ENCODE results near the gene TST. TPM values are rescaled to one million over a fixed set of nuclear protein-coding genes. Genes with fewer than 3 reads are reported as not detected.

Gene TST
- total RNA-seq, 1 donor from 2014 or later, result 21.5 TPM

- no peak overlapping the region for H3K4me3 Mint-ChIP-seq
- H3K36me3 Mint-ChIP-seq, result peaks cover 1% of the 10 kb centered on the region
- H3K9me3 Mint-ChIP-seq, result no peaks in the 10 kb centered on the region
- no peak for DNase-seq (ENCODE audit: low spot score)
- peaks cover 45% of the 10 kb centered on the region for H3K27me3 ChIP-seq
- H3K4me2 ChIP-seq, result no peak overlapping the region
- H4K20me1 ChIP-seq (ENCODE audit: low read depth), result peaks cover 3% of the 10 kb centered on the region
- H2AFZ ChIP-seq (replicated peaks), result no peak overlapping the region
- no peak overlapping the region for H3K27ac ChIP-seq
- no peak for TF ChIP-seq EZH2phosphoT487 (IDR thresholded peaks at IDR 0.05)
- no peak for TF ChIP-seq EZH2 (IDR thresholded peaks at IDR 0.05)
- no peak for TF ChIP-seq CTCF (IDR thresholded peaks at IDR 0.05)
- H3F3A ChIP-seq (ENCODE audit: low read depth), result no peaks in the 10 kb centered on the region
- no peaks in the 10 kb centered on the region for H3K9me3 ChIP-seq (ENCODE audit: low read depth)
- H3K4me3 ChIP-seq, result no peak overlapping the region
- H3K4me1 Mint-ChIP-seq, result no peaks in the 10 kb centered on the region
- no peaks in the 10 kb centered on the region for H3K4me1 ChIP-seq
- no peak overlapping the region for H3K9ac ChIP-seq
- H3K36me3 ChIP-seq, result no peaks in the 10 kb centered on the region
- H3K27me3 Mint-ChIP-seq (ENCODE audit: insufficient read depth, low read depth), result peaks cover 19% of the 10 kb centered on the region
- no peak overlapping the region for H3K27ac Mint-ChIP-seq
- no peaks in the 10 kb centered on the region for H3K79me2 ChIP-seq (ENCODE audit: low read depth)
Measured at GRCh38 chr22:37065961-37066360, 46.7 kb upstream of the TST start.

GRCh38 chr22:37065180-37065579, 45.9 kb upstream of the TST start:
- H3F3A ChIP-seq (ENCODE audit: low read depth), result no peaks in the 10 kb centered on the region
- no peak for DNase-seq (ENCODE audit: low spot score)
- peaks cover 19% of the 10 kb centered on the region for H3K27me3 Mint-ChIP-seq (ENCODE audit: insufficient read depth, low read depth)
- H2AFZ ChIP-seq (replicated peaks), result no peak overlapping the region
- no peaks in the 10 kb centered on the region for H3K4me1 ChIP-seq
- no peak overlapping the region for H3K27ac ChIP-seq
- no peak overlapping the region for H3K4me2 ChIP-seq
- peaks cover 37% of the 10 kb centered on the region for H3K27me3 ChIP-seq
- no peaks in the 10 kb centered on the region for H3K9me3 Mint-ChIP-seq
- H4K20me1 ChIP-seq (ENCODE audit: low read depth), result peaks cover 3% of the 10 kb centered on the region
- H3K9me3 ChIP-seq (ENCODE audit: low read depth), result no peaks in the 10 kb centered on the region
- no peak for TF ChIP-seq EZH2phosphoT487 (IDR thresholded peaks at IDR 0.05)
- TF ChIP-seq EZH2 (IDR thresholded peaks at IDR 0.05), result no peak
- TF ChIP-seq CTCF (IDR thresholded peaks at IDR 0.05), result no peak
- H3K4me1 Mint-ChIP-seq, result no peaks in the 10 kb centered on the region
- no peak overlapping the region for H3K4me3 ChIP-seq
- H3K9ac ChIP-seq, result no peak overlapping the region
- no peak overlapping the region for H3K27ac Mint-ChIP-seq
- H3K4me3 Mint-ChIP-seq, result no peak overlapping the region
- peaks cover 2% of the 10 kb centered on the region for H3K36me3 Mint-ChIP-seq
- no peaks in the 10 kb centered on the region for H3K79me2 ChIP-seq (ENCODE audit: low read depth)
- no peaks in the 10 kb centered on the region for H3K36me3 ChIP-seq

GRCh38 chr22:37064553-37064952, 45.3 kb upstream of the TST start:
- Histone ChIP-seq H3K4me2 (no peak overlapping the region), H3K27me3 (peaks cover 31% of the 10 kb centered on the region), H2AFZ (replicated peaks) (no peak overlapping the region), H3K79me2 (ENCODE audit: low read depth) (no peaks in the 10 kb centered on the region), H4K20me1 (ENCODE audit: low read depth) (peaks cover 3% of the 10 kb centered on the region), H3K4me3 (no peak overlapping the region), H3K36me3 (no peaks in the 10 kb centered on the region), H3K4me1 (no peaks in the 10 kb centered on the region), H3K9ac (no peak overlapping the region), H3F3A (ENCODE audit: low read depth) (no peaks in the 10 kb centered on the region), H3K9me3 (ENCODE audit: low read depth) (no peaks in the 10 kb centered on the region), H3K27ac (no peak overlapping the region)
- no peak overlapping the region for H3K27ac Mint-ChIP-seq
- TF ChIP-seq EZH2 (IDR thresholded peaks at IDR 0.05) (no peak), CTCF (IDR thresholded peaks at IDR 0.05) (no peak), EZH2phosphoT487 (IDR thresholded peaks at IDR 0.05) (no peak)
- H3K36me3 Mint-ChIP-seq, result peaks cover 2% of the 10 kb centered on the region
- no peaks in the 10 kb centered on the region for H3K9me3 Mint-ChIP-seq
- DNase-seq (ENCODE audit: low spot score), result no peak
- no peaks in the 10 kb centered on the region for H3K4me1 Mint-ChIP-seq
- H3K4me3 Mint-ChIP-seq, result peak overlapping the region; percentile 44
- peaks cover 12% of the 10 kb centered on the region for H3K27me3 Mint-ChIP-seq (ENCODE audit: insufficient read depth, low read depth)
